Measurements from ENCODE around the gene FTCD. TPM values are rescaled to one million over a fixed set of nuclear protein-coding genes. Genes with fewer than 3 reads are reported as not detected.

FTCD gene
- total RNA-seq, 6 experiments from 2014 or later: 141 to 668 (median 417) TPM

- Histone ChIP-seq H3K27me3 (peaks cover 3% of the 10 kb centered on the region in 2 donors), H3K4me1 (no peaks in the 10 kb centered on the region), H3K9me3 (no peaks in the 10 kb centered on the region), H3K4me3 (no peak overlapping the region), H3K36me3 (no peaks in the 10 kb centered on the region), H3K27ac (no peak overlapping the region)
- DNase-seq (no peak), ATAC-seq (no peak)
- WGBS (ENCODE audit: insufficient coverage, low coverage, low lambda C conversion rate, missing lambda C conversion rate): no CpG with 5 or more reads among the region's 11 CpGs
- intact Hi-C loops (cut with DNase I): no loop called here
- TF ChIP-seq POLR2A (IDR thresholded peaks at IDR 0.05) (no peak), CTCF (IDR thresholded peaks at IDR 0.05) (no peak)
Measured at GRCh38 chr21:46093668-46094400, 61.5 kb downstream of the FTCD start.

GRCh38 chr21:46092811-46093667 is 62.3 kb downstream of the FTCD start:
- Histone ChIP-seq H3K27ac (no peak overlapping the region), H3K4me1 (no peaks in the 10 kb centered on the region), H3K27me3 (peaks cover 0 to 3% of the 10 kb centered on the region in 2 donors), H3K9me3 (peaks cover 0 to 3% (median 0%) of the 10 kb centered on the region in 4 donors), H3K4me3 (no peak overlapping the region), H3K36me3 (no peaks in the 10 kb centered on the region)
- no peak for ATAC-seq
- WGBS (ENCODE audit: insufficient coverage, low coverage, low lambda C conversion rate, missing lambda C conversion rate): 54% methylated on average over 6 of the region's 11 CpGs
- no peak for DNase-seq
- intact Hi-C loops (cut with DNase I): no loop called here
- TF ChIP-seq CTCF (IDR thresholded peaks at IDR 0.05): no peak
- TF ChIP-seq POLR2A (IDR thresholded peaks at IDR 0.05): no peak

- WGBS (ENCODE audit: insufficient coverage, low coverage, low lambda C conversion rate, missing lambda C conversion rate): 76% methylated on average over 11 of the region's 23 CpGs
- Histone ChIP-seq H3K36me3 (no peaks in the 10 kb centered on the region), H3K9me3 (peaks cover 0 to 3% (median 0%) of the 10 kb centered on the region in 4 donors), H3K4me3 (no peak overlapping the region), H3K27me3 (no peaks in the 10 kb centered on the region), H3K27ac (peak overlapping the region in 1 of 3 donors; percentile 43), H3K4me1 (no peaks in the 10 kb centered on the region)
- TF ChIP-seq CTCF (IDR thresholded peaks at IDR 0.05) (no peak), POLR2A (IDR thresholded peaks at IDR 0.05) (no peak)
- ATAC-seq (peak in 2 of 4 donors; percentile 12 to 28), DNase-seq (no peak)
- intact Hi-C loops (cut with DNase I): no loop called here
Measured at GRCh38 chr21:46092026-46092764, 63.2 kb downstream of the FTCD start.

- H3K27me3 ChIP-seq: no peaks in the 10 kb centered on the region
- no peak for DNase-seq
- intact Hi-C loops (cut with DNase I): no loop called here
Measured at GRCh38 chr21:46091631-46092025, 63.8 kb downstream of the FTCD start.

More at GRCh38 chr21:46091631-46092025, 63.8 kb downstream of the FTCD start:
- H3K27ac ChIP-seq: peak overlapping the region in 1 of 3 donors; percentile 43
- H3K36me3 ChIP-seq: no peaks in the 10 kb centered on the region
- no peaks in the 10 kb centered on the region for H3K4me1 ChIP-seq
- no peak for ATAC-seq
- 84% methylated on average over 6 of the region's 8 CpGs for WGBS (ENCODE audit: insufficient coverage, low coverage, low lambda C conversion rate, missing lambda C conversion rate)
- no peak overlapping the region for H3K4me3 ChIP-seq
- peaks cover 0 to 3% (median 0%) of the 10 kb centered on the region in 4 donors for H3K9me3 ChIP-seq
- no peak for TF ChIP-seq POLR2A (IDR thresholded peaks at IDR 0.05)
- no peak for TF ChIP-seq CTCF (IDR thresholded peaks at IDR 0.05)

All from right lobe of liver (tissue), 6 donors.